GM12873 (cell line): ENCODE data around the gene CACNA1H.

ENCODE experiments used
- TF ChIP-seq, protein P1 (sequence below): IDR thresholded peaks from 2 replicates; pipeline ENCODE4 v1.5.1; 2012; ENCODE audit warnings: low read depth, mild to moderate bottlenecking, moderate library complexity, low read length, control low read depth; ENCODE audit not compliant: insufficient read depth; ENCODE audit errors: missing control alignments

Gene CACNA1H

DNA sequence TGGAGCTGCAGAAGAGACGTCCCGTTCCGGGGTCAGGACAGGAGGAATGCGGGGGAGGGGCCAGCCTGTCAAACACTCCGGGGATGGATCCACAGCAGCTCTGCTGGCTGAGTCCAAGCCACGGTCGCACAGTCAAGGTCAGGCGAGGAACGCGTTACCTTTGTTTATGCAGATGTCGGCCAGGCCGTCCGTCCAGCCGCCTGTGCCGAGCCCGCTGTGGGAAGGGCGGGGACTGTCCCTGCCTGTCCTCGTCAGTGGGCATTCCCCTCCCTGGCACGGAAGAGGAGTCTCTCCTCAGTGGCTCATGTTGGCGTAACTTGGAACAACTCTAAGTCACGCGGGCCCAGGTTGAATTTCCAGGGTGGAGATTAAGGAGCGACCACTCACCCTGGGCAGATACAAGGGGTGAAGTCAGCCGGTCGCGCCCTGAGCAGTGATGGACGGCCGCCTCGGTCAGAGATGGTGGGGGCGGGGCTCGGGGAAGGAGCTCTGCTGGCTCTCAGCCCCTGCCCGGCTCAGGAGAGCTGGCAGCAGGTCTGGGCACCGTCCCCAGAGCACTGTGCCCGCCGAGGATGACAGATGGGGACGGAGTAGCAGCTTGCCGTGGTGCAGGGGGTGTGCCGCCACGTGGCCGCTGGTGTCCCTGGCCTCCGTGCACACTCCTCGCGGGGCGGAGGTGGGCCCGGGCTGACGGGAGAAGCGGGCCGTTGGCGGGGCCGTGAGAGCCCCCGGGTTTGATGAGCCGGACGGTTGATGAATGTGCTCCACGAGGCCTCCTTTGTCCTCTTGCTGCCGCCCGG, 7.3 kb downstream of the CACNA1H start:
- TF ChIP-seq, protein P1, sequence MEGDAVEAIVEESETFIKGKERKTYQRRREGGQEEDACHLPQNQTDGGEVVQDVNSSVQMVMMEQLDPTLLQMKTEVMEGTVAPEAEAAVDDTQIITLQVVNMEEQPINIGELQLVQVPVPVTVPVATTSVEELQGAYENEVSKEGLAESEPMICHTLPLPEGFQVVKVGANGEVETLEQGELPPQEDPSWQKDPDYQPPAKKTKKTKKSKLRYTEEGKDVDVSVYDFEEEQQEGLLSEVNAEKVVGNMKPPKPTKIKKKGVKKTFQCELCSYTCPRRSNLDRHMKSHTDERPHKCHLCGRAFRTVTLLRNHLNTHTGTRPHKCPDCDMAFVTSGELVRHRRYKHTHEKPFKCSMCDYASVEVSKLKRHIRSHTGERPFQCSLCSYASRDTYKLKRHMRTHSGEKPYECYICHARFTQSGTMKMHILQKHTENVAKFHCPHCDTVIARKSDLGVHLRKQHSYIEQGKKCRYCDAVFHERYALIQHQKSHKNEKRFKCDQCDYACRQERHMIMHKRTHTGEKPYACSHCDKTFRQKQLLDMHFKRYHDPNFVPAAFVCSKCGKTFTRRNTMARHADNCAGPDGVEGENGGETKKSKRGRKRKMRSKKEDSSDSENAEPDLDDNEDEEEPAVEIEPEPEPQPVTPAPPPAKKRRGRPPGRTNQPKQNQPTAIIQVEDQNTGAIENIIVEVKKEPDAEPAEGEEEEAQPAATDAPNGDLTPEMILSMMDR: no peak

DNA sequence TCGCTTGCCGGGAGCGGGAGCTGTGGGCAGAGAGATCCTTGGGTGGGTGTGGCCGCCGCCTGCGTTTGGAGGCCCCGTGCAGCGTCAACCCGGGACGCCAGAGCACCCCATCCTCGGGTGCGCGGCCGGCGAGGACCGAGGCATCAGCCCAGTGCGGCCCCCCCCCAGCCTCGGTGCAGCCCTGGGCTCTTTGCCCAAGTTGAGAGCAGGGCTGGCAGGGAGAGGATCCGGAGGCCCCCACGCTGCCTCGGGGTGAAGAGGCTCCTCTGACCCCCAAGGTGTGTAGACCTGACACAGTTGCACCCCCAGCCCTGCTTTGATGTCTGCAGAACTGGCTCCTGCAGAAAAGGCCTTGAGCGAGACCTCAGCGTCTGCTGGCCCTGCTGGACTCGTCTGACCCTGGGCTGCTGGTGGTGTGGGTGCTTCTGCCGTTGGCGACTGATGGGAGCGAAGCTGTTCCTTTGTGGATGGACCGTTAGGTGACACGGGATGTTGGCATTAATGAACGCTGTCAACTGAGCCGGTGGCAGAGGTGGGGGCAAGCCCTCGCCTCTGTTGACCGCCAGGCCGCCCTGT, 8.0 kb downstream of the CACNA1H start:
- TF ChIP-seq, protein P1: no peak

DNA sequence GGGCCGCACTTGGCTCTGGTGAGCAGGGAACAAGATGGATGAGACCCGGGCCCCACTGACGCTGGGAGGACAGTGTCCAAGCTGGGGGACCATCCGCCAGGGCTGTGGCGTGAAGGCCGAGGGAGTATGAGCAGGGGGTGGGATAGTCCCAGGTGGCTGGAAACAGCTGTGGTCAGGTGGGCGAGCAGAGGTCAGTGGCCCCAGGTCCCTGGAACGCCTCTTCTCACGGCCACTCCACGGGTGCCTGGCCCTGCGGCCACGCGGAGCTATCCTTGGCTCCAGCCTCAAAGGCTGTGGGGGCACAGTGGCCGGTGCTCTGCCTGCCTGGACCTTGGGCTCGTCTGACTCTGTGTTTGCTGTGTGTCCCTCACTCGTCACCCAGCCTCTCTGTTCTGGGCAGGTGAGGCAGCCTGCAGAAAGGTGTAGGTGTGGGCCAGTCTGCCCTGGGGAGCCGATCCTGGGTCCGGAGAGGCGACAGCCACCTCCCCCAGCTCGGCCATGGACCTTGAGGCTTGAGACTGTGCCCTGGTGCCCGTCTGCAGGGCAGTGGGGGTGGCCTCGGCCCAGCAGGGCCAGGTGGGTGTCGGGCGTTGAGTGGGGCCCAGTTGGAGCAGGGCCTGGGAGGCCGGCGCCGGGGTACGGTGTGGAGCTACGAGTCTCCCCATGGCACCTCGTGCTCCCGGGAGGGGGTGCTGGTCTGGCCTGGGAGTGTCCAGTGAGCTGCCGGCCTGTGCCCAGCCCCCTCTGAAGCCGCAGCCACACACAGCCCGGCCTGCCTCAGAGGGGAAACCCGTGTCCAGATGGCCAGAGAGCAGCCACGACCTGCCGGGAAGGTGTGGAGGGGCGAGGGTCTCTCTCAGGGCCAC, 10.0 kb downstream of the CACNA1H start:
- TF ChIP-seq, protein P1: no peak

DNA sequence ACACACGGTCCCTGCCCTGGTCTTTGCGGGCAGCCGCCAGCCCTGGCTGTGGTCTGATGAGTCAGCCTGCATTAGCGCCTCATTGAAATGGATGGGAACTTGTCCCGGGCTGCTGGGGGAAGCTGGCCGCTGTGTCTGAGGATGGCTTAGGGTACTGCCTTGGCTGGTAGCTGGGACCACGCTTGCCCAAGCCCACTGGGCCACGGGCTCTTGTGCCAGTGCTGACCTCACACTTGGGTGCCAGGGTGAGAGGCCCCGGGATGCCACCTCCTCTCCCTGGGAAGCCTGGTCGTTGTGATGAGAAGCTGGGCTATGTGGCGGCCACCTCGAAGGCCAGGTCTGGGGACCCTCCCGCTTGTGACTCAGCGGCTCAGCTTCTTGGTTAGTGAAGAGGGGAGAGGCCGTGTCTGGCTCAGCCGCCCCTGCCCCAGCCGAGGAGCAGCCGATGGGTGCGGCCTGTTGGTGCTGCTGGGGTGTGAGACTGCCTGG, 10.7 kb downstream of the CACNA1H start:
- TF ChIP-seq, protein P1: no peak

DNA sequence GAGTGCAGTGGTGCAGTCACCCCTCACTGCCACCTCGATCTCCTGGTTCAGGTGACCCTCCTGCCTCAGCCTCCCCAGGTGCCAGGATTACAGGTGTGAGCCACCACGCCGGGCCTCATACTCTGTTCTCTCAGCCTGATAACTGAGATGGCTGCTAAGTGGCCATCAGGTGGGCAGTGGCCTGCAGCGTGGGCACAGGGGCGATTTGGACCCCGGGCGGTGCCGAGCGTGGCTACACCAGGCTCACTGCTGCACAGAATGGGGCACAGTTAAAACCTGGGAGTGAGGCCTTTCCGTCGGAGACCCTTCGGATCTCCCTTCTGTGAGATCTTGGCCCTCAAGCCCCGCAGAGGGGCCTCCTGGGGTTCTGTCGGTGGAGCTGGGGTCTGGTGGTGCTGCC, 11.5 kb downstream of the CACNA1H start:
- TF ChIP-seq, protein P1: no peak

DNA sequence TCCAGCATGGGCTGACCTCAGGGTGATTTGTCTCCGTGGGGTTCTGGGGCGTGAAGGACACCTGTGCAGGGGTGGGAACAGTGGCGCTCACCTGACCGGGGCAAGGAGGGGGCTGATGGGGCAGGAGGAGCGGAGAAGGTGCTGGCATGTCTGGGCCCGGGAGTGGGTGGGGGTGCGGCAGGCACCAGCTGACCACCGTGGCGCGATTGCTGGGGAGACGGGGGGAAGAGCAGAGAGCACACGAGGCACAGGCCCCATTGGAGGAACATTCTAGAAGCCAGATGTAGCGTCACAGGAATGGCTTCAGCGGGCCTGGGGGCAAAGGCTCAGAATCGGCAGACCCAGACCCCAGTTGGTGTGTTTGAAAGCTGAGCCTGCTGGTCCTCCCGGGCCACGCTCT, 12.1 kb downstream of the CACNA1H start:
- TF ChIP-seq, protein P1: no peak

DNA sequence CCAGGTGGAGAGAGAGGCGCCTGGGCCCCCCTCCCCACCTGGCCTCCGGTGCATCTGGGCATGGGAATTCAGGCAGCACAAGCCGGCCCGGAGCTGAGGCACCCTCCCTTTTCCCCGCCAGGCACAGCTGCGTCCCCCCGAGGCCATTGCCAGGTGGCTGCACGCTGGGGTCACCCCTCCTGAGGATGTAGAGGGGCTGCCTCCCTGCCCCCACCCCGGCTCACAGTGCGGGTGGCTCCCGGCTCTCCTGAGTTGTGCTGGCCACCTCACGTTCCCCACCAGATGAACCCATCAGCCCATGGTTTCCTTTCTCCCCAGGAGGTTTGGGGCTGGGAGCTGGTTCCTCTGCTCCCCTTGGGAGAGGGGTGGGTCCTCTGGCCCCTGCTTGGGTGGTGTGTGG, 12.6 kb downstream of the CACNA1H start:
- TF ChIP-seq, protein P1: no peak
